ENCODE results near the gene KRT34.

Gene KRT34

GRCh38 chr17:41340934-41341861 lies 40.9 kb downstream of the KRT34 start:
- Histone ChIP-seq H3K27ac (ENCODE audit: low read depth, low read length) (no peak overlapping the region), H3K36me3 (ENCODE audit: low read length) (no peaks in the 10 kb centered on the region), H3K4me2 (ENCODE audit: low read depth, low read length, poor library complexity, severe bottlenecking) (no peak overlapping the region), H3K9me3 (ENCODE audit: insufficient read depth, low read length) (no peaks in the 10 kb centered on the region), H4K20me1 (ENCODE audit: low read depth, low read length) (no peaks in the 10 kb centered on the region), H3F3A (ENCODE audit: insufficient read depth) (no peaks in the 10 kb centered on the region), H3K27me3 (ENCODE audit: low read length) (no peaks in the 10 kb centered on the region), H3K79me2 (ENCODE audit: insufficient read depth, low read length) (no peaks in the 10 kb centered on the region), H3K9ac (ENCODE audit: low read length) (no peak overlapping the region), H3K9me2 (replicated peaks; ENCODE audit: insufficient read depth, low read length) (no peaks in the 10 kb centered on the region), H3K4me3 (ENCODE audit: insufficient read depth, low read length, poor library complexity, severe bottlenecking) (no peak overlapping the region), H2AFZ (ENCODE audit: low read depth, low read length, severe bottlenecking) (no peak overlapping the region)
- TF ChIP-seq CTCF (IDR thresholded peaks at IDR 0.05; ENCODE audit: insufficient read depth, low read length, poor library complexity, severe bottlenecking) (no peak), EZH2phosphoT487 (conservative IDR thresholded peaks at IDR 0.05; ENCODE audit: low read length) (no peak)

DNA sequence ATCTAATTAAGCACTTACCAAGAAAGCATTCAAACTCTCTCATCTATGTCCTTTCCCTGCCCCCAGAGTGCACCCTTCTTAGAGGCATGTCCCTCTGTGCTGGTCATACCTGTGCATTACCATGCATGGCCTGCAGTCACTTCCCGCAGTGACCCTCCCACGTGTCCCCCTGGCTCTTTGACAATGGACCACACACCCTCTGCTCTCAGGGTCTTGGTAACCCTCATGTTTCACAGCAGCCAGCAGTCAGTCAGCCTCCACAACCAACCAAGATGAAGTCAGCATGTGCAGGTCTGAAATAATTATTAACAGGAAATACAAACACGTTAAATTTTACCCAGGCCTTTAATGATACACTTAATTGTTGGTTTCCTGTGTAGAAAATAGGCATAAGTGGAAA lies 41.6 kb downstream of the KRT34 start:
- no peak overlapping the region for H2AFZ ChIP-seq (ENCODE audit: low read depth, low read length, severe bottlenecking)
- no peaks in the 10 kb centered on the region for H3K27me3 ChIP-seq (ENCODE audit: low read length)
- H4K20me1 ChIP-seq (ENCODE audit: low read depth, low read length): no peaks in the 10 kb centered on the region
- no peak overlapping the region for H3K4me2 ChIP-seq (ENCODE audit: low read depth, low read length, poor library complexity, severe bottlenecking)
- H3K9me3 ChIP-seq (ENCODE audit: insufficient read depth, low read length): no peaks in the 10 kb centered on the region
- no peak overlapping the region for H3K4me3 ChIP-seq (ENCODE audit: insufficient read depth, low read length, poor library complexity, severe bottlenecking)
- no peak overlapping the region for H3K27ac ChIP-seq (ENCODE audit: low read depth, low read length)
- H3K79me2 ChIP-seq (ENCODE audit: insufficient read depth, low read length): no peaks in the 10 kb centered on the region
- no peaks in the 10 kb centered on the region for H3F3A ChIP-seq (ENCODE audit: insufficient read depth)
- H3K9me2 ChIP-seq (replicated peaks; ENCODE audit: insufficient read depth, low read length): no peaks in the 10 kb centered on the region
- H3K36me3 ChIP-seq (ENCODE audit: low read length): no peaks in the 10 kb centered on the region
- TF ChIP-seq EZH2phosphoT487 (conservative IDR thresholded peaks at IDR 0.05; ENCODE audit: low read length): no peak
- TF ChIP-seq CTCF (IDR thresholded peaks at IDR 0.05; ENCODE audit: insufficient read depth, low read length, poor library complexity, severe bottlenecking): no peak
- H3K9ac ChIP-seq (ENCODE audit: low read length): no peak overlapping the region

DNA sequence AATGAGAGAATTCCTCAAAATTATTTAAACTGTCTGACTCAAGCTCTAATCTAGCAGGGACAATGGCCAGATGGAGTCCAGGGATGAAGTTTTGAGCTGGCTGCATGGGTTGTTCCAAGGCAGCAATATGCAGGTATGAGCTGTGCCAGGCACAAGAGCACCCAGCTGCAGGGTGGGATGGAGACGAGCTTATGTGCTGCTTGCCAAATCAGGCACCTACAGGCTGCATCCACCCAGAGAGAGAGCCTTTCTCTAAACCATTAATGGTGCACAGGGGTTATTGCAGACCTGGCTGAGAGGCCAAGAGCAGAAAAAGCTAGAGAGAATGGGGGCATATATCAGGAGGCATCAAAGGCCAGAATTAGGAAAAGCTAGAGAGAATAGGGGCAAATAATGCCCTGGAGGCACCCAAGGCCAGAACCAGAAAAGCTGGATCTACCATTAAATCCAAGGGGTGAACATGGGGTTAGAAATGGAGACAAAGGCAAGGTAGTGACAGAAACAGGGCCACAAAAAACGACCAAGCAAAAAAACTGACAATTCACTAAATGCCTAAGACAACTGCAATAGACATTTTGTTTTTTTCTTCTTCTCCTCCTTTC lies 42.4 kb downstream of the KRT34 start:
- H2AFZ ChIP-seq (ENCODE audit: low read depth, low read length, severe bottlenecking): no peak overlapping the region

More for the DNA sequence above, 42.4 kb downstream of the KRT34 start:
- no peaks in the 10 kb centered on the region for H3K9me2 ChIP-seq (replicated peaks; ENCODE audit: insufficient read depth, low read length)
- H3K27me3 ChIP-seq (ENCODE audit: low read length): no peaks in the 10 kb centered on the region
- no peaks in the 10 kb centered on the region for H3K79me2 ChIP-seq (ENCODE audit: insufficient read depth, low read length)
- H3F3A ChIP-seq (ENCODE audit: insufficient read depth): no peaks in the 10 kb centered on the region
- H3K36me3 ChIP-seq (ENCODE audit: low read length): no peaks in the 10 kb centered on the region
- no peak overlapping the region for H3K4me3 ChIP-seq (ENCODE audit: insufficient read depth, low read length, poor library complexity, severe bottlenecking)
- no peaks in the 10 kb centered on the region for H4K20me1 ChIP-seq (ENCODE audit: low read depth, low read length)
- H3K27ac ChIP-seq (ENCODE audit: low read depth, low read length): no peak overlapping the region
- no peak overlapping the region for H3K9ac ChIP-seq (ENCODE audit: low read length)
- TF ChIP-seq CTCF (IDR thresholded peaks at IDR 0.05; ENCODE audit: insufficient read depth, low read length, poor library complexity, severe bottlenecking) (no peak), EZH2phosphoT487 (conservative IDR thresholded peaks at IDR 0.05; ENCODE audit: low read length) (no peak)
- no peaks in the 10 kb centered on the region for H3K9me3 ChIP-seq (ENCODE audit: insufficient read depth, low read length)
- no peak overlapping the region for H3K4me2 ChIP-seq (ENCODE audit: low read depth, low read length, poor library complexity, severe bottlenecking)
